ENCODE results near the gene DTD1. TPM values are rescaled to one million over a fixed set of nuclear protein-coding genes. Genes with fewer than 3 reads are reported as not detected.

The DTD1 gene
- total and polyA plus RNA-seq, 2 of the 13 experiments (the other 11 are each of a cell fraction or from before 2014, with no cell fraction given) = 41.2 to 79.3 TPM

DNA sequence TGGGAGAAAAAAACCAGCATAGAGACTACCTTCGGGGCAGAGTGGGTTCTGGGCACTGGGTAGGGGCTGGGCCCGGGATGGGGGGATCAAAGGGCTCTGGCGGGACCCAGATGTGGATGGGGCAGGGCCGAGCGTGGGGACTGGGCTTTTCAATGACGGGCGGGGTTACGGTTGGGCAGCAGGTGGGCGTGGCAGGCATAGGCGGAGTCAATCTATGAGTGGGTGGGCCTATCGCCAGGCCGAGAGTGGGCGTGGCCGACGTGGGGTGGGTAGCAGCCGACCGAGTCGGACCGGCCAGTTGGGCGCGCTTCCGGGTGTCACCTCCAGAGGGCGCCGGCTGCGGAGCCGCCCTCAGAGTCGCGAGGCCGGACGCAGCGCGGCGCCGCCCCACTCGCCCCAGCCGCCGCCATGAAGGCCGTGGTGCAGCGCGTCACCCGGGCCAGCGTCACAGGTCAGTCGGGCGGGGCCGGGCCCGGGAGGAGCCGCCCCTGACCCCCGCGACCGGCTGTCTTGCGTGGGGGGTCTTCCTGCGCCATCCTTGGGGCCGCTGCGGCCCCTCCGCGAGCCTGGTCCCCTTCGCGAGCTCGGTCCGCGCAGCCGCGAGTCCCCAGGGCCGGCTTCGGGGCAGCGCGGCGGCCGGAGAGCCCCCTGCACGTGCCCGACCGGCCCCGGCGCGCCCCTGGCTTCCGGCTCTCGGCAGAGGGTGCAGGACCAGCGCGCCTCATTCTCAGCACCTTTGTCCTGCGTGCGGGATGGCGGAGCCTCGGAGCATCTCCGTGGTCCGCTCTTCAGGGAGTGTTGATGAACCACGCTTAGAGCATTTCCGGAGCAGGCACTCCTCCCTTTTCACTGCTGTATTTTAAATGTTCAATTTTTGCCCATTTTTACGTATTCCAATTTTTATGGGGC, at the start of gene DTD1 (continued):
- TF ChIP-seq TP53 (CRISPR knock-in tag; conservative IDR thresholded peaks at IDR 0.05) (0 out of 2 replicates have a peak, but pooled peaks have one; percentile 70), HIC2 (CRISPR knock-in tag; IDR thresholded peaks at IDR 0.05; ENCODE audit: low read depth) (no peak; the same call in 1 of the 2 replicates), SRY (CRISPR knock-in tag; IDR thresholded peaks at IDR 0.05) (peak; percentile 18; the same call in 1 of the 2 replicates), ZNF800 (CRISPR knock-in tag; IDR thresholded peaks at IDR 0.05) (peak; percentile 82), ZMAT3 (CRISPR knock-in tag; conservative IDR thresholded peaks at IDR 0.05) (0 out of 2 replicates have a peak, but pooled peaks have one; percentile 27), ZNF160 (CRISPR knock-in tag; IDR thresholded peaks at IDR 0.05) (peak; percentile 77; the same call in 1 of the 2 replicates), ZFY (CRISPR knock-in tag; IDR thresholded peaks at IDR 0.05) (peak; percentile 91), THAP9 (CRISPR knock-in tag; IDR thresholded peaks at IDR 0.05; ENCODE audit: borderline replicate concordance) (no peak), SALL2 (CRISPR knock-in tag; IDR thresholded peaks at IDR 0.05) (peak; percentile 97), ZNF33B (CRISPR knock-in tag; IDR thresholded peaks at IDR 0.05) (no peak; the same call in 1 of the 2 replicates), ZNF576 (CRISPR knock-in tag; IDR thresholded peaks at IDR 0.05) (no peak)
- TF ChIP-seq, protein P1, sequence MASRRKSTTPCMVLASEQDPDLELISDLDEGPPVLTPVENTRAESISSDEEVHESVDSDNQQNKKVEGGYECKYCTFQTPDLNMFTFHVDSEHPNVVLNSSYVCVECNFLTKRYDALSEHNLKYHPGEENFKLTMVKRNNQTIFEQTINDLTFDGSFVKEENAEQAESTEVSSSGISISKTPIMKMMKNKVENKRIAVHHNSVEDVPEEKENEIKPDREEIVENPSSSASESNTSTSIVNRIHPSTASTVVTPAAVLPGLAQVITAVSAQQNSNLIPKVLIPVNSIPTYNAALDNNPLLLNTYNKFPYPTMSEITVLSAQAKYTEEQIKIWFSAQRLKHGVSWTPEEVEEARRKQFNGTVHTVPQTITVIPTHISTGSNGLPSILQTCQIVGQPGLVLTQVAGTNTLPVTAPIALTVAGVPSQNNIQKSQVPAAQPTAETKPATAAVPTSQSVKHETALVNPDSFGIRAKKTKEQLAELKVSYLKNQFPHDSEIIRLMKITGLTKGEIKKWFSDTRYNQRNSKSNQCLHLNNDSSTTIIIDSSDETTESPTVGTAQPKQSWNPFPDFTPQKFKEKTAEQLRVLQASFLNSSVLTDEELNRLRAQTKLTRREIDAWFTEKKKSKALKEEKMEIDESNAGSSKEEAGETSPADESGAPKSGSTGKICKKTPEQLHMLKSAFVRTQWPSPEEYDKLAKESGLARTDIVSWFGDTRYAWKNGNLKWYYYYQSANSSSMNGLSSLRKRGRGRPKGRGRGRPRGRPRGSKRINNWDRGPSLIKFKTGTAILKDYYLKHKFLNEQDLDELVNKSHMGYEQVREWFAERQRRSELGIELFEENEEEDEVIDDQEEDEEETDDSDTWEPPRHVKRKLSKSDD (CRISPR knock-in tag; IDR thresholded peaks at IDR 0.05; ENCODE audit: low read depth) = peak; percentile 49
